NCI-H2171 (cell line): Measurements from ENCODE around the gene CFAP46.
"Not testable (repeated sequence)": the region's sequence is repeated elsewhere in the genome, so short reads cannot be mapped to it uniquely, and the experiment has no call there.

Experiments used
- DNase-seq: peaks from one replicate; lab custom pipeline; 2025; lab: John Stamatoyannopoulos, UW

The CFAP46 gene

DNA sequence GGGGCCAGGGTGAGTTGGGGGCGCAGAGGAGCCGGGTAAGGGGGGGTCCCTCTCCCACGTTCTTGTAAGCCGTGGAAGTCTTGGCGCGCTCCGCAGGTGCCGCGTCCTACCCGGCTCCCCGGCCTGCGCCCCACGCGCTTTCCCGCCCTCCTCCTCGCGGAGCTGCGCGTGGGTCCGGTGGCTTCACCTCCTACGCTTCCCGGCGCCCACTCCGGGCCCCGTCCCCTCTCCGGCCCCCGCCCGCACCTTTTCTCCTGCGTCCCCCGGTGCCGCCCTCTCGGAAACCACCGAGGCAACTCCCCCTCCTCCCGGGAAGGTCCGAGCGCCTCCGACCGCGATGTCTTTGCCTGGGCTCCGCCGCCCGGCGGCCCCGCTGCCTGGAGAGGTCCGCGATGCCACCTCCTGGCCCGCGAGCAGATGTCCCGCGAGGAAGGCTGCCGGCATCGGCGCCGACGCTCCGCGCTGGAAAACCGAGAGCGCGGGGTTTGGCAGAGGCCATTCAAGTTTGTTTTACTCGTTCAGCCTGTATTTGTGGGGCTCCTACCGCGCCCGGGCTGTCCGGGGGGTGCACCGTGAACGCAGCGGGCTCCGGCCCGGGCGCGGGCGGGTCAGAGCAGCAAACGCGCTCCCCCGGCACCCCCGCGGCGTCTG lies 154.1 kb downstream of the CFAP46 start:
- no peak for DNase-seq

DNA sequence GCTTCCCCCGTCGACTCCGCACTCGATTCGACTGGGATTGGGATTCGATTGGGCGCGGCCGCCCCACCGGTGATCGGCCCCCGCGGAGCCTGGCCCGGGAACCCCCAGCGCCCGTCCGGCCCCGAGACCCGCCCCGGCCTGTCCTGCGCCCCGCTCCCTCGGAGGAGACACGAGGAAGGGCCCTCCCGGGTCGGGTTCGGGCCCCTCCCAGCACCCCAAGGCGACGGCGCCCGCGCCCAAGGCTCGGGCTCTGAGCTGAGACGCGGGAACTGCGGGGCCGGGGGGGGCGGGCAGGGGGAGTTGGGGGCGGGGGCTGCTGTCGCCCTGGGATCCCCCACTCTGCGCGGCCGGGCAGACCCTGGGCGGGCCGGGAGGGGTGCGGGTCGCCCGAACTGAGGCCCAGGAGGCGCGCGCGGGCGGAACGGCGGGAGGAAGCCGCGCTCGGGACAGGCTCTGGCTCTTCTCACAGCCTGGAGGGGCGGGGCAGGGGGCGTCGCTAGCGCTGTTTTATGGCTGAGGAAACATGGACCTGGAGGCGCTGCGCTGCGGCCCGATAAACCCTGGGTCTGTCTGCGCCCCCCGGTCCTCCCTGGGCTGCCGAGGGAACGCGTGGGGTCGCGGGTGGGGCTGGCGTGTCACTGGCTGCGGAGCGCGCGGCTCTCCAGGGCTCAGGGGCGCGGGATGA lies 154.7 kb downstream of the CFAP46 start:
- DNase-seq, result no peak

DNA sequence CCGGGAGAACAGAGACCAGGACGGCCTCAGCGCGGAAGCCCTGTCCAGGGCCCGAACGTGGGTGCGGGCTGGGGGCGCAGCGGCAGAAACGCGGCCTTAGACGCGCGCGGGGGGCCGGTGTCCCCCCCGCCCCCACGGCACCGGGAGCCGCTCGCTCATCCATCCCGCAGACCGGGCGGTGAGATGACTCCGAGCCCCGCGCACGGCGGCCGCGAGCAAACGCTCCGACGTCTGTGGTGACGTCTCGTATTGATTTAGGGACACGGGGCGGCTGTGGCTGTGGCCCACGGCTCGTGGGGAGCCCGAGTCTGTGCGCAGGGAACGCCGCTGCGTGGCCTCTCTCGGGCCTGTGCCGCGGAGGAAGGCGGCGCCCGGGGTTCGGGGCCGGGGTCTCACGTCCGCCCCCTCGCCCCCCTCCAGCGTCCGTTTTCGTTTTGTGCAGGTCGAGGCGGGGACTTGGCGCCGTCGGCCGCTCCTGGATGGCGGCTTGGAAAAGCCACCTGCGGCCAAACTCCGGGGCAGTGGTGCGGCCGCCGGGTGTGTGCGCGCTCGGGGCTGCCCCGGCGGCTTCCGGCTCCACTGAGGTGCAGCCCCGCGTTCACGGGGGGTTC lies 155.4 kb downstream of the CFAP46 start:
- no peak for DNase-seq

DNA sequence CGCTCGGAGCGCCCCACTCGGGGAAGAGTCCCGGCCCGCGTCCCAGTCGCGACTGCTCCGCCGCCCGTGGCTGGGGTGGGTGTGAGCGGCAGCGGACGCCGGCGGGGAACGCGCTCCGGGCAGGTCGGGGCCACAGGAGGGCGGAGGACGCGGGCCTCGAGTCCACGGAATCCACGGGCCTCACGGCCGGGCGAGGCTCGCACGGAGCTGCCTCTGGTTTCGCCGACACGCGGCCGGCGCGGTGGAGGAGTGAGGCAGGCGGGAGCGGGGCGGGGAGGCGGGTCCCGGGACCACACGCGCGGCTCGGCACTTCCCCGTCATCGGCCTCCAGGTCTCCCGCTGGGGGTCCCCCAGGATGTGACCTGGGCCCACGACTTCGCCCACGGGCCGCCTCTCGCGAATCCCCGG lies 155.9 kb downstream of the CFAP46 start:
- DNase-seq, result no peak

DNA sequence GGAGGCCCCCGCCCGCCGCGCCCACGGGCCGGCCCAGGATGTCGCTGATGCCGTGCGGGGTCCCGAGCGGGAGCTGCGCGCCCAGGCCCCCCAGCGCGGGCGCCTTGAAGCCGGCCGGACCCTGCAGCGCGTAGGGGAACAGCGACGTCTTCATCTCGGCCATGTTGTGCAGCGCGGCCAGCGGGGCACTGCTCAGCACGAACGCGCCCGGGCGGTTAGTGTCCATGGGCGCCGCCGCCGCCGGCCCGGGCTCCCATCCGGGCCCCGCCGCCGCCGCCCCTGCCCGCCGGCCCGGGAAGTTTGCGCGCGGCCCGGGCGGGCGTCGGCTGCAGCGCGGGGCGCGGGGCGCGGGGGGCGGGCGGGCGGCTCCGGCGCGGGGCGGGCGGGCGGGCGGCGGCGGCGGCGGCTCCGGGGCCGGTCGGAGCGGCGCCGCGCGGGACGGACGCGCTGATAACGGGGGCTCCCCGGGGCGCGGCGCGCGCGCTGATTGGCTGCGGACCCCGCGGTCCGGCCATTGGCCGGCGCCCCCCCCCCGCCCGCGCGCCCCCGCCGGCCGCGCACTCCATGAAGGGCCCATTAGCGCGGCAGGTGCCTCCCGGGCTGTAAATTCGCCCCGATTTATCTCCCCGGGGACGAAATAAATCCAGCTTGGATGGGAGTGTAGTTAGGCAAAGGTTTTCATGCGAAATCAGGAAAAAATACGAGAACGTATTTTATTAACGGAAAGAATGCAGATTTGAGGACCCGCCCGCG lies 156.5 kb downstream of the CFAP46 start, which contains the start of gene NKX6-2:
Gene NKX6-2 (minus strand): TSS at position 425 of the 753 bp plus-strand sequence. CDS start 199 bp downstream, at position 226.
- DNase-seq, result no peak

DNA sequence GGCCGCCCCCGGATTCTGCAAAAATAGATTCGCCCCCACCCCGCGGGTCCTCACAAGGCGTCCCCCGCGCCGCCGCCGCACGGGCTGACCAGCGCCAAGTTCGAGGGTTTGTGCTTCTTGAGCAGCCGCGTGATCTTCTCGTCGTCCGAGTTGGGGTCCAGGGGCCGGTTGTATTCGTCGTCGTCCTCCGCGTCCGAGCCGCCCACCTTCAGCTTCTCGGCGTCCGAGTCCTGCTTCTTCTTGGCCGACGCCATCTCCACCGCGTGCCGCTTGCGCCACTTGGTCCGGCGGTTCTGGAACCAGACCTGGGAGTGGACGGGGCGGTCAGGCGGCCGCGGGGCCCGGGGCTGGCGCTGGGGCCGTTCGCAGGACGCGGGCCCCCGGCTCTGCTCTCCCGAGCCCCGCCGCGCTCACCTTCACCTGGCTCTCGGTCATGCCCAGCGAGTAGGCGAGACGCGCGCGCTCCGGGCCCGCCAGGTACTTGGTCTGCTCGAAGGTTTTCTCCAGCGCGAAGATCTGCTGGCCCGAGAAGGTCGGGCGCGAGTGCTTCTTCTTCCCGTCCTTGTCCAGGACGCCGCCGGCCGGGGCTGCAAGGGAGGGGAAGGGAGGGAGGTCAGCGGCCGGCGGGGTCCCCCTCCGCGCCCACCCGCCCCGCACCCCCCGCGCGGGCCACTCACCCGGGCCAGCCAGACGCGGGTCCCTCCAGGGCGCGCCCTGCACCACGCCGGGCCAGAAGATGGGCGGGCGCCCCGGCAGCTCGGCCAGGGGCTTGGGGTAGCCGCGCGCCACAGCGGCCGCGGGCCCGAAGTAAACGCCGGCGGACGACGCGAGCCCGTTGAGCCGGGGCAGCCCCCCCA lies 157.3 kb downstream of the CFAP46 start:
- no peak for DNase-seq

DNA sequence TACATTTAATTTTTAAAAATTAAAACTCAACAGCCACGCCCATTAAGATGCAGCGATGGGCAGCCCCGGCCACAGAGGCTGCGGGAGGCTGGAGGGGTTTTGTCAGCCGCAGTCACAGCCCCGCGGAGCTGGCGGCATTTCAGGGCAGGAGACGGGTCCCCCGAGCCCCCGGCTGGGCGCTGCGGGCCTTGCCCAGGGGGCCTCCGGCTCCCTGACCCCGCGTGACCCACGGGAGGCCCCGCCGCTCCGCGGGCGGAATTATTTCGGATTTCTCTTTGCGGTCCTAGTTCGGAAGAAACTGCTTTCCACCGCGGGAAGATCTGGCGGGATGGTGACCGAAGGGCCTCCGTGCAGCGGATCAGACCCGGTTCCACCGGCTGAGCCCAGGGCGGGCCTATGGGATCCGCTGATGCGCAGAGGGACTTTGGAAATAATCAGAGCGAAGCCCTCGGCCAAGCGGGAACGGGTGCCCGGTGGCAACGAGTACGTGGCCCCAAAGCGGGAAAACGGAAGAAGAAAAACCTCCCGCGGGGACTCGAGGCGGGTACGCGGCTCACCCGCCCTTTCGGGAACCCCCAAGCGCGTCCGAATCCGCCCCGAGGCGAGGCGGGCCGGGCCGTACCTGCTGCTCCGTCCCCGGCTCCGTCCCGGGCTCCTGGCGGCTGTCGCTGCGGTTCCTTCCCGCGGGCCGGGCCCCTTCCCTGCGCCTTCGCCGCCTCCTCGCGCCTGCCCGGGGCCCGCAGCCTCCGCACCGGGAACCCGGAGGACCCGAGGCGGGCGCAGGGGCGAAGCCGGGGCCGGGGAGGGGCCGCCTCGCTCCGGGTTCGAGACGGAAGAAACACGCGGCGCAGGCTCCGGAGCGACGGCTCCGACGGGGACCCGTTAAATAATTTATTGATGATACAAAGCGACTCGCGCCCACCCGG lies 158.2 kb downstream of the CFAP46 start:
- DNase-seq, result no peak

DNA sequence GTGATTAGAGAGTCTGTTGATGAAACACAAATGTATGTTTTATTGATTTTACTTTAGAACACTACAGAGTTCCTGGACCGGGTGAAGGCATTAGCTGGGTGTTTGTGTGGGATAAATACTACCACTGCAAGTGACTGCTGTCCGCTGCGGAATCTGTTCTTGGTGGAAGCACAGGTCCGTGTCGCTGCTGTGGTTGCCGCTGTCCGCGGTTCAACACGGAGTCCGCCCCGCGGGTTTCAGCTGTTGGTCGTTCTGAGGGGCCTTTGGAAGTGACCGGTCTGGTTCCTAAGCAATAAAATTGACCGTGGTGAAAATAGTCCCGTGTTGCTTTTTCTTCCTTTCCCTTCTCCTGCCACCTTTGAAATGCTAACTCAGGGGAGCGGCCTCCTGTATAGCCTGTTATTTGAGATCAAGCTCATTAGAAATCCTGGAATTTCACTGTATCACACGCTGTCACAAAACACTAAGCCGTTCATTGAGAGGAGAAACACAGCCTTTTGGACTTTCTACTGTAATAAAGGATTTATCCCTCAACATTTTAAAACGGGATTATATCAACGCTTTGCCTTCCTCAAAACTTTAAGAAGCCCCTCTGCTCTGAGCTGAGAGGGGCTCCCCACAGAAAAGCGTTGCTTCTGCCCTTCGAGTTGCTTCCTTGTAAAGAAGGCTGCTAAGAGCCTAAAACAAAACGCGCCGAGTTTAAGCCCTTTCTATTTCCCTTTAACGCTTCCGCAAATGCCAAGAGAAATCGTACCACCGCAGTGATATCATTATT lies 159.0 kb downstream of the CFAP46 start:
- no peak for DNase-seq

DNA sequence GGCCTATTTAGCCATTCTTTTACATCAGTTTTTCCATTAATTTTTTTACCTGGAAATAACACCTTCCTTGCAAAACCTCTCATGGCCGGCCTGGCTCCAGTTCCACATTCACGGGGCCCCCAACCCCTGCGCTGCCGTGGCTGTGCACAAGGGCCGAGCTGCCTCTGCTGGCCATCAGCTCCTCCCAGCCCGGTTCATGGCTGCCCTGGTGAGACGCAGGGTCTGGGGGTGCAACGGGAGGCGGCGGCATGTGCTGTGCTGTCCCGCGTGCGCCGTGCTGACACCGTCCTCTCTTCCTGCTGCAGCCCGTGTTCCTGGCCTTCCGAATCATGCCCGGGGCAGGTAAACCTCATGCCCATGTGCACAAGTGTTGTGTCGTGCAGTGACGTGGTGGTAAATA lies 160.8 kb downstream of the CFAP46 start:
- no peak for DNase-seq

DNA sequence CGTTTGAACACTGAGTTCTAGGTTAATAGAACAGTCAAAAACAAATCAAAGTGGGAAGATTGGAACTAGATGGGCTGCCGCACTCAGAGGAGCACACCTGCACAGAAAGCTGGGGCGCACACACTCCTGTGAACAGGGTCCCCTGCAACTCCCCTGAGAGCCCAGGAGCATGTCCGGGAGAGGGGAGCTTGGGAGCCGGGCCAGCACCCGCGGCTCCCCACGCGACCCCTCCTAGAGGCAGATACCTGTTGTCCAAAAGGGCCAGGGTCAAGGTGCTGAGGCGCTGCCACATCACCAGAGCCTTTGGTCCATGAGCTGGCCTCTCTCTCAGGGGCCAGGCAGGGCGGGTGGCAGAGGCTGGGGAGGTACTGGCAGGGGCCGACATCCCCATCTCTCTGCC lies 162.0 kb downstream of the CFAP46 start:
- DNase-seq, result no peak

DNA sequence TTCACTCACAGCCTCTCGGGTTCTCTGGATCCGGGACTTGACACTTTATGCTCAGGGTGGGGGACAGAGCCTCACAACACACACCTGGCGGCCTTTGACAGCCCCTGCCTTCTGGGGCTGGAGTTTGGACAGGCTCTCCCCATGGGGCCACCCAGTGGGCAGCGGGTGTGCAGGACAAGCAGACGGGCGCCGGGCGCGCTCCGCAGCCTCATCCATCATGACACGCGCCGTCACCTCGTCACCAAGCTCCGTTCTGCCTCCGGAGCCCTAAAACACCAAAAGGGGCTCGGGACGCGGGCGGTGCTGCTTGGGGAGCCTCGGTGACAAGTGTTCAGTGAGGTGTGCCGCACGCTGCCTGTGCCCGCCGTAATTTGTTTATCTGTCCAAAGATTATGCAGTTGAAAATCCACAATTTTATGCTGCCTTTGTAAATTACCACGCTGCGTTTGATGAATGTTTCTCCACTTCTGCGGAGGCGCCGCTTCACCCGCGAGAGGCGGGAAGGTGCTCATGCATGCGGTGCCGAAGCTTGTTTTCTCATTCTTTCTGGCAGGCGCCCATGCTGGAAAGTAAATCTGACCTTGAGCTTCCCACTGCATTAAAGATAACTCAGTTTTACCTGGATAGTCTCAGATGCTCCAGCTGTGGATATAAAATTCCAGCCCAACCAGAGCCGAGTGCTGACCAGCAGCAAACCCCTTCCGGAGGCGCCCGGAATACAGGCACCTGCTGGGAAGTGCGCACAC lies 162.6 kb downstream of the CFAP46 start:
- no peak for DNase-seq

DNA sequence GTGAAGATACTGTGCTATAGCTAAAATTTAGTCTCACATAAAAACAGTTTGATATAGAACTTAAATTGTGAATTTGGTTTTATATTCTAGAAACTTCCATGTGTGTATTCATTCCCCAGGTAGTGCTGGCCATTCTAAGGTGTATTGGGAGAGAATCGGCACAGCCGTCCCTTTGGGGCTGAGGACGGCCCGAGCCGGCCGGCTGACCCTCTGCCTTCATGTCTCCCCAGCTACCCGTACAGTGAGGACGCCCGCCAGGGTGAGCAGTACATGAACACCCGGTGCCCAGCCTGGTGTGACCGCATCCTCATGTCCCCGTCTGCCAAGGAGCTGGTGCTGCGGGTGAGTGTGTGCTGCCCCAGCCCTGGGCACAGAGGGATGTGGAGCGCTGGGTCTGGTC lies 164.9 kb downstream of the CFAP46 start:
- DNase-seq, result no peak

DNA sequence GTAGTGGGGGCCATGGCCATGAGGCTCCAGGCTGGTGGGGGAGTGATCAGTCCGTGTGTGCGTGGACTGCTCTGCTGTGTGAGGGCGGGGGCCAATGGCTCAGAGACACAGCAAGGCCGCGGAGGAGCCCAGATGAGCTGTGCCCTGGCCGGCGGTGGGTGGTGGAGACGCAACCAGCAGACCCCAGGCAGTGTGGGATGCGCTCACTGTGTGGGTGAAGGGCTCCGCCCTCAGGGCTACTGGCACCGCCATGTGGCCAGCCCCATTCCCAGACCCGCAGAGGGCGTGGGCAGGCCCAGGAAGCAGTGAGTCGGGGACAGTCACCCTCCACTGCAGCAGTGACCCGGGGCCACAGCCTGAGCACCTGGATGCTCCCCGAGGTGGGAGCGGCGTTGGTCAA lies 165.5 kb downstream of the CFAP46 start:
- DNase-seq, result no peak

DNA sequence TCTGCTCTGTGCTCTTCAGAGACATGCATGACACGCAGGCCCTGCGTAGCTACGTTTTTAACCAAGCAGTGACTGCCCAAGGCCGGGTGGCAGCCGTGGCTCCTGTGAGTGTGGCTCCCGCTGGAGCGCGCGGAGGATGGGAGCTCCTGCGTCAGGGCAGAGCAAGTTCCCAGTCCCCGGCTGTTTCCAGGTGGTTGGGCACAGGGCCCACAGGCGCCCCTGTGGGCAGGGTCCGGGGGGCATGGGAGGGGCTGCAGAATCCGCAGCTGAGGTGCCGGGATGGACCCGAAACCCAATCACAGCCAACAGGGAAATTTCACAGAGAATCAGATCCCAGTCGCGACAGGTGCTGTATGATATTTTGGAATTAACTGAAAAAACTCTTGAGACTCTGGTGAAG lies 166.2 kb downstream of the CFAP46 start:
- no peak for DNase-seq

DNA sequence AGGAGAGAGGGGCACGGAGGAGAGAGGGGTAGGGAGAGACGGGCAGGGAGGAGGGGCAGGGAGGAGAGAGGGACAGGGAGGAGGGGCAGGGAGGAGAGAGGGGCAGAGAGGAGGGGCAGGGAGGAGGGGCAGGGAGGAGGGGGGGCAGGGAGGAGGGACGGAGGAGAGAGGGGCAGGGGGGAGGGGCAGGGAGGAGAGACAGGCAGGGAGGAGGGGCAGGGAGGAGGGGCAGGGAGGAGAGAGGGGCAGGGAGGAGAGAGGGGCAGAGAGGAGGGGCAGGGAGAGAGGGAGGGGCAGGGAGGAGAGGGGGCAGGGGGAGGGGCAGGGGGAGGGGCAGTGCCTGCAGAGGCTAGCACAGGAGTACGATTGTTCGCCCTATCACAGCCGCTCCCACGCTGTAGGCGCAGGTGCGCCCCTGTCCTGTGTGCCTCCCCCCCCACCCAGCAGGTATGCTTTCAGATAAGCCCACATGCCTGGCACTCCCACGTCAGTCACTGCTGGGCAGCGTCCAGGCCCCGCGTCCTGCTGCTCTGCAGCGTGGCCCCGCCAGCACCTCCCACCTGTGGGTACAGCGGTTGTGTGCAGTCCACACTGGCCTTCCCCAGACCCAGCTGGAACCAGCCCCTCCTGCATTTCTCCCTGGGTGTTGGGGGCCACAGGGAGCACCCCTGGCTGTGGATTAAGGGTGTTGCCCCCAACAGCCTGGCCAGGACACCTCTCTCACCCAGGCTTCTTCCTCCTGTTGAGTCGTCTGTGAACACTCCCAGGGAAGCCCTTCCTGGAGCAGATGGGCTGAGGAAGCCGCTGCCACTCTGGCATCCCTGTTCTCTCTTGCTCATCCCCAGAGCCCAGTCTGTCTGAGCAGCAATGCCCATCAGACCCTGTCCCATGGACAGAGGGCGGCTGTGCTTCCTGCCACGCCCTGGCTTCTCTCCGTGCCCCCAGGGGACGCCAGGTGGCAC lies 167.2 kb downstream of the CFAP46 start:
- DNase-seq, result no peak

DNA sequence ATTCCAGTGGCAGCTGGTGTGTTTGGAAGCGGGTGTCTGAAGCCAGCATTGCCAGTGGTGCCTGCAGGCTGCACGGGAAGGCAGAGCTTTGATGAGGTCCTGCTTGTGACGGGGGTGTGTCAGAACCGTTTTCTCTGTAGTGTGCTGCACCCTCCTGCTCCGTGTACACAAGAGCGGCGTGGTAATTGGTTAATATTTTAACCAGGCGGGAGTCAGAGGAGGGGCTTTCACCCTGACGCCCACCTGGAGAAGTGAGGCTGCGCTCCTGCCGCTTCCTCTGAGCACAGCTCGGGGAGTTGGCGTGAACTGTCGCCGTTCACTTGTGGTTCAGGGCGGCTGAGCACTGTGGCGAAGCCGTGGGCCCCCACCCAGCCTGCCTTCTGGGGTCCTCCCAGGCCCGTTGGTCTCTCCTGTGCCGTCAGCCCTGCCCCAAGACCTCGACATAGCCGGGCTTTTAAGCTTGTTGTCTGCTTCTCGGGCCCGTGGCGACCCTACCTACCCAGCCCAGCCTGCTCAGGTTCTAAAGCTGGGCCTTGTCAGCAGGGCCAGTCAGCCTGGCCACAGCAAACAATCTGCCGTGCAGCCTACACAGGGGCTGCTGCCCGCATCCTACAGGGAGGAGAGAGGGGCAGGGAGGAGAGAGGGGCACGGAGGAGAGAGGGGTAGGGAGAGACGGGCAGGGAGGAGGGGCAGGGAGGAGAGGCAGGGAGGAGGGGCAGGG lies 168.0 kb downstream of the CFAP46 start:
- no peak for DNase-seq

DNA sequence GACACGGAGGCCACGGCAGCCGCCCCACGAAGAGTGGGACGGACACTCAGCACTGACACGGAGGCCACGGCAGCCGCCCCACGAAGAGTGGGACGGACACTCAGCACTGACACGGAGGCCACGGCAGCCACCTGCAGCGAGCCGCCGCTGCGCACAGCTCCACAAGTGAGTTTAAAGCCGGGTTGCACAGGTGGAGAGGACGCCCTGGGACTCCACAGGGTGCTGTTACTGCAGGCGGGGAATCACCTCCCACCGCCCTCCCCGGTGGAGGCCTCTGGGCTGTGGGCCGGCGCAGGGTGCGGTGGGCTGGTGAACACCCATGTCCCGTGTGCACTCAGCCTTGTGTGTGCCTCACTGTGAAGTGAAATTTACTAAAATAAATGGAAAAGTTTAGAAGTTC lies 169.6 kb downstream of the CFAP46 start:
- not testable (repeated sequence) for DNase-seq
